Activated CD4-positive, alpha-beta memory T cell treated with anti-CD3 and anti-CD28 coated beads, Interleukin-2, amount 10 ng/mL, durations not matched to agents 7 days and 5 days (primary cell): ENCODE results near the gene TEX44. TPM values are rescaled to one million over a fixed set of nuclear protein-coding genes. Genes with fewer than 3 reads are reported as not detected.
A peak's percentile ranks its signal among the peaks of the same experiment; 100 is the strongest.
"Not testable (repeated sequence)": the region's sequence is repeated elsewhere in the genome, so short reads cannot be mapped to it uniquely, and the experiment has no call there.

Experiments used
- CTCF ChIA-PET: fragments of 350-600 bp; sonication (Branson Sonifier 250); formaldehyde crosslinking; loops from one replicate; lab custom pipeline; 2021; ENCODE audit warnings: antibody characterized with exemption, inconsistent platforms; lab: Charles Lee
- POLR2A ChIA-PET: fragments of 350-600 bp; sonication (Branson Sonifier 250); formaldehyde crosslinking; loops from one replicate; lab custom pipeline; 2021; ENCODE audit warnings: antibody characterized with exemption; lab: Charles Lee
- DNase-seq: peaks from one replicate; pipeline ENCODE4 v3.0.0-alpha.2; 2020
- H3K27ac Mint-ChIP-seq: one replicate; pipeline ENCODE4 v1.8.0; 2021; ENCODE audit warnings: mild to moderate bottlenecking, mixed read lengths
- H3K27me3 Mint-ChIP-seq: one replicate; pipeline ENCODE4 v1.8.0; 2021; ENCODE audit warnings: mixed read lengths
- H3K36me3 Mint-ChIP-seq: one replicate; pipeline ENCODE4 v1.8.0; 2021; ENCODE audit warnings: low read depth, mixed read lengths
- H3K4me1 Mint-ChIP-seq: one replicate; pipeline ENCODE4 v1.8.0; 2021; ENCODE audit warnings: mixed read lengths
- H3K4me3 Mint-ChIP-seq: one replicate; pipeline ENCODE4 v1.8.0; 2021; ENCODE audit warnings: mild to moderate bottlenecking, mixed read lengths
- H3K9me3 Mint-ChIP-seq: one replicate; pipeline ENCODE4 v1.8.0; 2021; ENCODE audit warnings: mixed read lengths
- total RNA-seq, 2 experiments: library from RNA; stranded (reverse); gene quantifications; one replicate each; pipeline ENCODE4 v1.2.3, GENCODE V29; 2021

Gene TEX44
- total RNA-seq, 2 experiments from 2014 or later: not detected

GRCh38 chr2:231556981-231557380 is 35.7 kb upstream of the TEX44 start:
- peaks cover 17% of the 10 kb centered on the region for H3K36me3 Mint-ChIP-seq
- ChIA-PET POLR2A (interaction anchor here (1.3 to 3.2 kb wide), 4 partner anchors 9 to 93 kb away, joined by 3 to 13 read pairs (median 5); partner anchors contain the start of gene NCL), CTCF (interaction anchor here (1.1 to 4.3 kb wide), 6 partner anchors 12 to 45 kb away, joined by 5 to 45 read pairs (median 10); no protein-coding TSS in a partner anchor)
- H3K4me1 Mint-ChIP-seq: peaks cover 33% of the 10 kb centered on the region
- no peak for DNase-seq
- H3K9me3 Mint-ChIP-seq: peaks cover 11% of the 10 kb centered on the region
- no peak overlapping the region for H3K27ac Mint-ChIP-seq
- H3K27me3 Mint-ChIP-seq: peaks cover 8% of the 10 kb centered on the region
- H3K4me3 Mint-ChIP-seq: no peak overlapping the region

GRCh38 chr2:231557571-231558217 is 35.0 kb upstream of the TEX44 start:
- Mint-ChIP-seq H3K4me1 (peaks cover 33% of the 10 kb centered on the region), H3K27ac (no peak overlapping the region), H3K9me3 (peaks cover 10% of the 10 kb centered on the region), H3K4me3 (no peak overlapping the region), H3K36me3 (peaks cover 15% of the 10 kb centered on the region), H3K27me3 (peaks cover 8% of the 10 kb centered on the region)
- ChIA-PET CTCF (interaction anchor here (0.7 to 4.3 kb wide), 15 partner anchors 8 to 81 kb away, joined by 3 to 45 read pairs (median 7); partner anchors contain the start of gene NMUR1), POLR2A (interaction anchor here (0.8 to 2.1 kb wide), 7 partner anchors 9 to 93 kb away, joined by 3 to 7 read pairs (median 4); partner anchors contain the start of gene NMUR1)
- peak; percentile 74 for DNase-seq

GRCh38 chr2:231563378-231563961 is 29.2 kb upstream of the TEX44 start:
- CTCF ChIA-PET: interaction anchor here (0.6 to 4.5 kb wide), 15 partner anchors 33 to 358 kb away, joined by 3 to 35 read pairs (median 4); partner anchors contain the start of gene NMUR1
- H3K36me3 Mint-ChIP-seq: no peaks in the 10 kb centered on the region
- peaks cover 6% of the 10 kb centered on the region for H3K4me1 Mint-ChIP-seq
- no peak overlapping the region for H3K4me3 Mint-ChIP-seq
- H3K9me3 Mint-ChIP-seq: no peaks in the 10 kb centered on the region
- DNase-seq: peak; percentile 45
- POLR2A ChIA-PET: interaction anchor here (0.9 to 1.5 kb wide), 3 partner anchors 36 to 39 kb away, joined by 3 to 5 read pairs (median 3); no protein-coding TSS in a partner anchor
- H3K27me3 Mint-ChIP-seq: peaks cover 5% of the 10 kb centered on the region
- H3K27ac Mint-ChIP-seq: no peak overlapping the region

GRCh38 chr2:231565887-231566594 is 26.6 kb upstream of the TEX44 start:
- CTCF ChIA-PET: interaction anchor here (1.0 to 2.4 kb wide), 3 partner anchors 35 to 109 kb away, joined by 3 to 6 read pairs (median 4); no protein-coding TSS in a partner anchor
- H3K9me3 Mint-ChIP-seq: no peaks in the 10 kb centered on the region
- H3K36me3 Mint-ChIP-seq: no peaks in the 10 kb centered on the region
- peaks cover 9% of the 10 kb centered on the region for H3K4me1 Mint-ChIP-seq
- H3K27me3 Mint-ChIP-seq: peaks cover 2% of the 10 kb centered on the region
- POLR2A ChIA-PET: interaction anchor here (1.1 kb wide), 1 partner anchor 8 kb away, joined by 3 read pairs; no protein-coding TSS in a partner anchor
- no peak overlapping the region for H3K27ac Mint-ChIP-seq
- DNase-seq: no peak
- H3K4me3 Mint-ChIP-seq: no peak overlapping the region

- CTCF ChIA-PET: interaction anchor here (0.7 kb wide), 1 partner anchor 146 kb away, joined by 4 read pairs; no protein-coding TSS in a partner anchor
- Mint-ChIP-seq H3K4me1 (peaks cover 9% of the 10 kb centered on the region), H3K36me3 (no peaks in the 10 kb centered on the region), H3K9me3 (no peaks in the 10 kb centered on the region), H3K27ac (no peak overlapping the region), H3K4me3 (no peak overlapping the region), H3K27me3 (peaks cover 6% of the 10 kb centered on the region)
- no peak for DNase-seq
- POLR2A ChIA-PET: no interaction called here
These were observed 25.5 kb upstream of the TEX44 start for GRCh38 chr2:231567159-231567558.

GRCh38 chr2:231568098-231568784 is 24.4 kb upstream of the TEX44 start:
- Mint-ChIP-seq H3K9me3 (no peaks in the 10 kb centered on the region), H3K36me3 (no peaks in the 10 kb centered on the region), H3K4me1 (peaks cover 9% of the 10 kb centered on the region), H3K27me3 (peaks cover 6% of the 10 kb centered on the region), H3K4me3 (no peak overlapping the region), H3K27ac (no peak overlapping the region)
- ChIA-PET POLR2A (no interaction called here), CTCF (interaction anchor here (0.7 to 1.4 kb wide), 3 partner anchors 17 to 109 kb away, joined by 3 read pairs; no protein-coding TSS in a partner anchor)
- no peak for DNase-seq

GRCh38 chr2:231568785-231569435 is 23.8 kb upstream of the TEX44 start:
- Mint-ChIP-seq H3K9me3 (no peaks in the 10 kb centered on the region), H3K4me3 (no peak overlapping the region), H3K27me3 (peaks cover 4% of the 10 kb centered on the region), H3K27ac (no peak overlapping the region), H3K36me3 (no peaks in the 10 kb centered on the region), H3K4me1 (peaks cover 9% of the 10 kb centered on the region)
- DNase-seq: no peak
- ChIA-PET POLR2A (interaction anchor here (1.5 kb wide), 1 partner anchor 105 kb away, joined by 3 read pairs; no protein-coding TSS in a partner anchor), CTCF (interaction anchor here (1.4 kb wide), 1 partner anchor 31 kb away, joined by 3 read pairs; no protein-coding TSS in a partner anchor)

GRCh38 chr2:231570915-231571314 is 21.7 kb upstream of the TEX44 start:
- H3K27me3 Mint-ChIP-seq, H3K36me3 Mint-ChIP-seq, H3K27ac Mint-ChIP-seq, DNase-seq, H3K9me3 Mint-ChIP-seq, CTCF ChIA-PET, H3K4me3 Mint-ChIP-seq, POLR2A ChIA-PET: not testable (repeated sequence)
- H3K4me1 Mint-ChIP-seq: peaks cover 13% of the 10 kb centered on the region

GRCh38 chr2:231571661-231572191 is 20.9 kb upstream of the TEX44 start:
- peaks cover 15% of the 10 kb centered on the region for H3K4me1 Mint-ChIP-seq
- H3K4me3 Mint-ChIP-seq: no peak overlapping the region
- H3K27ac Mint-ChIP-seq: no peak overlapping the region
- POLR2A ChIA-PET: no interaction called here
- DNase-seq: no peak
- no peaks in the 10 kb centered on the region for H3K9me3 Mint-ChIP-seq
- CTCF ChIA-PET: no interaction called here
- no peaks in the 10 kb centered on the region for H3K36me3 Mint-ChIP-seq
- peaks cover 4% of the 10 kb centered on the region for H3K27me3 Mint-ChIP-seq

- Mint-ChIP-seq H3K27me3 (peaks cover 4% of the 10 kb centered on the region), H3K4me1 (peaks cover 12% of the 10 kb centered on the region), H3K27ac (no peak overlapping the region), H3K36me3 (no peaks in the 10 kb centered on the region), H3K4me3 (no peak overlapping the region), H3K9me3 (no peaks in the 10 kb centered on the region)
- ChIA-PET POLR2A (no interaction called here), CTCF (no interaction called here)
- no peak for DNase-seq
These were observed 19.6 kb upstream of the TEX44 start for GRCh38 chr2:231573096-231573495.

- Mint-ChIP-seq H3K4me3 (no peak overlapping the region), H3K27ac (no peak overlapping the region), H3K9me3 (no peaks in the 10 kb centered on the region), H3K36me3 (no peaks in the 10 kb centered on the region), H3K27me3 (peaks cover 8% of the 10 kb centered on the region), H3K4me1 (peaks cover 6% of the 10 kb centered on the region)
- ChIA-PET POLR2A (no interaction called here), CTCF (no interaction called here)
- DNase-seq: no peak
These were observed 18.8 kb upstream of the TEX44 start for GRCh38 chr2:231573698-231574421.
